ENCODE data around the gene RNF224. TPM values are rescaled to one million over a fixed set of nuclear protein-coding genes. Genes with fewer than 3 reads are reported as not detected.

RNF224 gene
- total RNA-seq, 2 experiments from 2014 or later, result not detected

DNA sequence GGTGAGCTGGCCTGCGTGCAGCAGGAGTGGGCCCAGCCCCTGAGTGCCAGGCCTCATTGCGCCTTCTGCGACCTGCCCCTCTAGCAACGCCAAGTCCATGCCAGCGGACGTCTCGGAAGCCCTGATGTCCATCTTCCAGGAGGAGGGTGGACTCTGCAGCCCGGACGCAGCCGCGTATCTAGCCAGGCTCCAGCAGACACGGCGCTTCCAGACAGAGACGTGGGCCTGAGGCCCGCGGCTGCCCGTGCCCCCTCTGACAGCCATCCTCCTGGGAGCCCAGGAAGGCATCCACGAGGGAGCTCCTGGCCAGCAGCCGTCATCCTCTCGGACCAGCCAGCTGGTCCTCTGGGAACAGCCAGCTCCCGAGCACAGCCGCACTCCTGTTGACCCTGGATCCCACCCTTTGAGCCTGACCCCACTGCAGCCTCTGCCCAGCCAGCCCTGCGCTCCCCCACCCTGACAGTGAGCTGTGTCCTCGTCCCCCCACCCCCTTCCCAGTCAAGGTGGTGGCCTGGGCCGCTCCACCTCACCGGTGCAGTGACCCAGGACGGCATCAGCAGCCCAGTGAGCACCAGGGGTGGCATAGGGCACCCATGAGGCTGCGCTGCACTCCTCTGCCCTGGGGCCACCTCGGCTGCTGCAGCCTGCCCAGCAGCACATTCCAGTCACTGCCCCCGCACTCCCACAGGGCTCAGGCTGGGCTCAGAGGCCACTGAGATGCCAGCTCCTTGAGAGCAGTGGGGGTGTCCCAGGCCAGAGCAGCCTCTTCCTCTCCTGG is 10.9 kb upstream of the RNF224 start:
- Mint-ChIP-seq H3K36me3 (peaks cover 4% of the 10 kb centered on the region), H3K9me3 (no peaks in the 10 kb centered on the region), H3K4me3 (no peak overlapping the region), H3K27ac (no peak overlapping the region), H3K4me1 (no peaks in the 10 kb centered on the region), H3K27me3 (no peaks in the 10 kb centered on the region)
- no peak for DNase-seq

DNA sequence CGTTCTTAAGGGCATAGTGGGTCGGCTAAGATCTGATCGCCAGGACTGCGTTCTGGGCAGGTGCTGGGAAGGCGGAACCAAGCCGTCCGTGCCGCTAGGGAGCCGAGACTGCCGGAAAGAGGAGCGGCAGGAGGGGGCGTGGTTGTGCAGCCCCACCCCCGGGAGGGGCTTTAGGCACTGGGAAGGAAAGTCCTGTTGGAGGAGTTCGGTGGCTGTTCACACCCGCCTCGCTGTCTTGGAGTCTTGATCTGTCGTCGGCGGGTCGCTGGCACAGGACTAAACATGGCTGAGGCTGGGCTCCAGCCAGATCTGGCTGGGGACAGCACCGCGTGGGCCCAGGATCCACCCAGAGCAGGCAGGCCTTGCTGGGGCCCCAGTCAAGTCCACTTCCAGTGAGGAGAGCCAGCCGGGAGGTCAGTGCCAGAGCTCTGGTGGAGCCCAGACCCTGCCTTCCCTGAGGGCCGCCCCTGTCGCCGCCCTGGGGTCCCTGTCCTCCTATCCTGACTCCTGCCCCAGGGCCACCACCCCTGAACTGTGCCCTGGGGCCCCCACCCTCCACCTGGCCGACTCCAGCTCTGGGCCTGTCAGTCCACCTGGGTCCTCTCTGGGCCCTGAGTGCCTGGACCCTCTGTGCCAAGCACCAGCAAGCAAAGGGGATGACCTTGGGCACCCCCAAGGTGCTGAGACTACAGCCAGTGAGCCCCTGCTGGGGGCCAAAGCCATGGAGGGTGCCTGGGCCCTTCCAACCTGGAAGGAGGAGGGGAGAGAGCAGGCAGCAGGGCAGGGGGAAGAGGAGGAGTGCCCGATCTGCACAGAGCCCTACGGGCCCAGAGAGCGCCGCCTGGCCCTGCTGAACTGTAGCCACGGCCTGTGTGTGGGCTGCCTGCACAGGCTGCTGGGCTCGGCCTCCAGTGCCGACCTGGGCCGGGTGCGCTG is 9.8 kb upstream of the RNF224 start:
- peaks cover 4% of the 10 kb centered on the region for H3K36me3 Mint-ChIP-seq
- no peaks in the 10 kb centered on the region for H3K9me3 Mint-ChIP-seq
- no peaks in the 10 kb centered on the region for H3K27me3 Mint-ChIP-seq
- DNase-seq, result no peak
- no peaks in the 10 kb centered on the region for H3K4me1 Mint-ChIP-seq
- H3K27ac Mint-ChIP-seq, result no peak overlapping the region
- no peak overlapping the region for H3K4me3 Mint-ChIP-seq

DNA sequence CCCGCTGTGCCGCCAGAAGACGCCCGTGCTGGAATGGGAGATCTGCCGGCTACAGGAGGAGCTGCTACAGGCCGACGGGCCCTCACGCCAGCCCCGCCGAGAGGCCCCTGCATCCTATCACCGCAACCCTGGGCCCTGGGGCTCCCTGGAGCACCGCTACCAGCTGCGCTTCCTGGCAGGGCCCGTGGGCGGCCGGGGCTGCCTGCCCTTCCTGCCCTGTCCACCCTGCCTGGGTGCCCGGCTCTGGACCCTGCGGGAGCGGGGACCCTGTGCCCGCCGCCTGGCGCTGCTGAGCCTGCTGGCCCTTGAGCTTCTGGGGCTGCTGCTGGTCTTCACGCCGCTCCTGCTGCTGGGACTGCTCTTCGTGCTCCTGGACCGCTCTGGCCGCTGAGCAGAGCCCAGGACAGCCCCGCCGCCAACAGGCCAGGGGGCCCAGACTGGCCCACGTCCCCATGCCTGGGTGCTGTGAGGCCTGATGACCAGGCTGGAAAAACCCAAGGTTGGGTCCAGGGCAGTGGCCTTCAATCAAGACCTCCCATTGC is 9.0 kb upstream of the RNF224 start:
- Mint-ChIP-seq H3K4me3 (no peak overlapping the region), H3K27ac (no peak overlapping the region), H3K27me3 (no peaks in the 10 kb centered on the region), H3K4me1 (peaks cover 3% of the 10 kb centered on the region), H3K9me3 (no peaks in the 10 kb centered on the region), H3K36me3 (no peaks in the 10 kb centered on the region)
- DNase-seq, result no peak

DNA sequence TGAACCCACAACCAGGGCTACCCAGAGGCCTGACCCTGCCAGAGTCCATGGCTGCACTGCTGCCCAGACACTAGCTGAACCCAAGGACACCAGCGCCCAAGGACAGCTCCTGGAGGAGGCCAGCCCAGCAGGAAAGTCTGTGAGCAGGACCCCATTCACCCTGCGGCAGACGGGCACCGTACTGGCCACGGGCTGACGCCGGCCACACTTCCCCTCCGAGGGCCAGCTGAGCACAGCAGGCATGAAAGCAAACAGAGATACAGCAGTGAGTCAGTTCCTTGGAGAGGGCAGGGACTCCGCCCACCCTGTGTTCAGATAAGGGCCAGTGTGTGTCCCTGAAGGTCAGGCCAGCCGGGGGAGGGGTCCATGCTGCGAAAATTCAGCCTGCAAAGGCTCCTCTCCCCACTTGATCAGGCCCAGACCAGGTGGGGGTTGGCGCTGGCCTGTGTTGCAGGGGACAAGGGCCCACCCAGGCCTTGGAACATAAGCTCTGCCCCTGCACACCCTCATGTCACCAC is 8.5 kb upstream of the RNF224 start:
- no peak for DNase-seq
- H3K4me1 Mint-ChIP-seq, result peaks cover 3% of the 10 kb centered on the region
- no peak overlapping the region for H3K27ac Mint-ChIP-seq
- no peak overlapping the region for H3K4me3 Mint-ChIP-seq
- no peaks in the 10 kb centered on the region for H3K9me3 Mint-ChIP-seq
- no peaks in the 10 kb centered on the region for H3K27me3 Mint-ChIP-seq
- no peaks in the 10 kb centered on the region for H3K36me3 Mint-ChIP-seq

- Mint-ChIP-seq H3K4me1 (peaks cover 3% of the 10 kb centered on the region), H3K36me3 (no peaks in the 10 kb centered on the region), H3K27me3 (no peaks in the 10 kb centered on the region), H3K27ac (no peak overlapping the region), H3K4me3 (no peak overlapping the region), H3K9me3 (no peaks in the 10 kb centered on the region)
- no peak for DNase-seq
Measured at GRCh38 chr9:137219757-137220316, 7.5 kb upstream of the RNF224 start.

DNA sequence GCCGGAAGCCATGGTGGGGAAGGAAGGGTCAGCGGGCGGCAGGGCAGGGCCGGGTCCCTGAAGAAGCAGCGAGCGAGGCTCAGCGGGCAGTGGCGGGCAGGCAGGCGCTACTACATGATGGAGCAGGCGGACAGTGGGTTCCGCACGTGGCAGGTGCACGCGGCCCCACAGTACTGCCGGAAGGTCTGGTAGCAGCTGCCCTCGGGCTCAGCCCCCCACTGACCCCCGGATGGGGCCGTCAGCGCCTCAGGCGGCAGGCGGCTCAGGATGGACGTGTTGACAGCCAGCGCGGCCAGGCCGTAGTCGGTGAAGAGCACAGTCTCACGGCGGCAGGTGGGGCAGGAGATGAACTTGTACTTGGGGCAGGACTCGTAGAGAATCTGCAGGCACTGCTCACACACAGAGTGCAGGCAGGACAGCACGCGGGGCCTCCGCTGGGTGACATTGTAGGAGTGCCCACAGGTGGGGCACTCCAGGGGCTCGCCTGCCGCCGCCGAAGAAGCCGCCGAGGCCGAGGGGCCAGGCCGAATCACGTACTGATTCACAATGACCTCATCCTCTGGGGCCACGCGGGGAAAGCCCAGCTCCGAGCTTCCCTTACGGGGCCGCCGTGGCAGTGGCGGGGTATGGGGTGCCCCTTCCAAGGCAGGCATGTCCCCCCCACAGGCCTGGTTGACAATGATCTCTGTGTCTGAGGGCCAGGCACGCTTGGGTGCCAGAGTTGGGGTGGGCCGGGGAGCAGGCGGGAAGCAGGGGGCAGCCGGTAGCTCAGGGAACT is 6.8 kb upstream of the RNF224 start:
- Mint-ChIP-seq H3K27ac (no peak overlapping the region), H3K9me3 (no peaks in the 10 kb centered on the region), H3K36me3 (no peaks in the 10 kb centered on the region), H3K27me3 (no peaks in the 10 kb centered on the region), H3K4me1 (peaks cover 4% of the 10 kb centered on the region), H3K4me3 (peak overlapping the region; percentile 37)
- no peak for DNase-seq

DNA sequence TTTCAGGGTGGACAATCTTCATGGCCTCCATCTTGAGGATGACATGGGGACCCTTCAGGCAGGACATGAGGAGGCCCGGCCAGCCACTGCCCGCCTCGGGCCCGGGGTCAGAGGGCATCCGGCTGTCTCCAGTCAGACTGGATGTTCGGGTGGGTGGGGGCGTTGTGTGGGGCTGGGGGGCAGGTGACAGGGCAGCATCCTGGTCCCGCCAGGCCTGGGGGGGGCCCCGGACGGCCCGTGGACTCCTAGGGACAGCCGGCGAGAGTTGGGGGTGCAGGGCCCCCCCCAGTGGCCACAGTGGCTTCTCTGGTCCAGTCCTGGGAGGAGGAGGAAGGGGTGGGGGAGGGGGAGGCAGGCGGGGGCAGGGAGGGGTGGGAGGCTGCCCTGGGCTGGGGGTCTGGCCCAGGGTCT is 6.2 kb upstream of the RNF224 start:
- Mint-ChIP-seq H3K36me3 (no peaks in the 10 kb centered on the region), H3K27me3 (no peaks in the 10 kb centered on the region), H3K4me3 (peak overlapping the region; percentile 37), H3K27ac (no peak overlapping the region), H3K9me3 (no peaks in the 10 kb centered on the region), H3K4me1 (peaks cover 4% of the 10 kb centered on the region)
- DNase-seq, result no peak

GRCh38 chr9:137221506-137222111 is 5.7 kb upstream of the RNF224 start:
- no peaks in the 10 kb centered on the region for H3K9me3 Mint-ChIP-seq
- no peaks in the 10 kb centered on the region for H3K36me3 Mint-ChIP-seq
- no peak overlapping the region for H3K4me3 Mint-ChIP-seq
- H3K4me1 Mint-ChIP-seq, result peaks cover 4% of the 10 kb centered on the region
- H3K27me3 Mint-ChIP-seq, result peaks cover 3% of the 10 kb centered on the region
- DNase-seq, result no peak
- H3K27ac Mint-ChIP-seq, result no peak overlapping the region

GRCh38 chr9:137222190-137223077 is 4.9 kb upstream of the RNF224 start, which contains the start of gene RNF208:
Gene RNF208, minus strand, starts transcription at chr9:137222240. Its CDS starts 1,028 bp downstream, at chr9:137221212.
- peaks cover 4% of the 10 kb centered on the region for H3K27me3 Mint-ChIP-seq
- peak; percentile 45 for DNase-seq
- H3K36me3 Mint-ChIP-seq, result no peaks in the 10 kb centered on the region
- peak within 1 kb of the TSS; percentile 85 for H3K4me3 Mint-ChIP-seq
- H3K27ac Mint-ChIP-seq, result peak within 1 kb of the TSS; percentile 38
- no peaks in the 10 kb centered on the region for H3K9me3 Mint-ChIP-seq
- H3K4me1 Mint-ChIP-seq, result peaks cover 4% of the 10 kb centered on the region

DNA sequence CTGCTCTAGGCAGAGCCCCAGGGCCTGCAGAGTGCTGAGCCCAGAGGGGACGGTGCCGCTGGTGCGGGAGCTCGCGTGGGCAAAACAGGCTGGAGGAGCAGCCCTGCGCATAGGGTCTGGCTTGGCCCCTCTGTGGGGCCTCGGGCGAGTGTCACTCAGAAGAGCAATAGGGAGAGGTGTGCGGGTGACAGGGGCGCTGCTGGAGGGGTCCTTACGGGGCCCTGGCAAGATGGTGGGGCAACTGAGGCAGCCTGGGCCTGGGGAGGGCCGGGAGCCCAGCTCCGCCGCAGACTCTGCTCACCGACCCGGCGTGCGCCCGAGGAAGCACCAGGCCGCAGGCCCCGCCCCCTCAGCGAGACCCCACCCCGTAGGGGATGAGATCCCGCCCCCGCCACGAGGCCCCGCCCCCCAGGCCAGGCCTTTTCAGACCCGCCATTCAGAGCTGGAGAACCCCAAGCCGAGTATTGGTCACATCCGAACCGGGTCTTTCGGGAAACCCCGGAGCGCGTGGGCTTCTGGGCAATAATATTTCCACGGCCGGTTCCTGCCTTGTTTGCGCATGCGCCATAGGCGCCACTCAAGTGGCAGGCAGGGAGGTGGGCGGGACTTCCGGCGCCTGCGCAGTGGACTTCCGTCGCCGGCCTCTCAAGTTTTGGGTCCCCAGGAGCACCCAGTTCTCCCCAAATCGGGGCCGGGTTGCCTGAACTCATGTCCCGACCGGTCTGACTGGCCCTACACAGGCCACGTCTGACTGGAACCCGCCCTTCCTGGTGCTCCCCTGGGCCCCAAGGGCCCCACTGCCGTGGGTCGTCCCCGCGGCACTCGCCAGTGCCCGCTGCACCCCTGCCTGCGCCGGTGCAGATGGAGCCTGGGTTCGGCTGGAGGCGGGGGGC is 4.0 kb upstream of the RNF224 start:
- Mint-ChIP-seq H3K4me1 (peaks cover 6% of the 10 kb centered on the region), H3K36me3 (no peaks in the 10 kb centered on the region), H3K4me3 (peak overlapping the region; percentile 85), H3K9me3 (no peaks in the 10 kb centered on the region), H3K27ac (peak overlapping the region; percentile 38), H3K27me3 (peaks cover 8% of the 10 kb centered on the region)
- DNase-seq, result peak; percentile 98

DNA sequence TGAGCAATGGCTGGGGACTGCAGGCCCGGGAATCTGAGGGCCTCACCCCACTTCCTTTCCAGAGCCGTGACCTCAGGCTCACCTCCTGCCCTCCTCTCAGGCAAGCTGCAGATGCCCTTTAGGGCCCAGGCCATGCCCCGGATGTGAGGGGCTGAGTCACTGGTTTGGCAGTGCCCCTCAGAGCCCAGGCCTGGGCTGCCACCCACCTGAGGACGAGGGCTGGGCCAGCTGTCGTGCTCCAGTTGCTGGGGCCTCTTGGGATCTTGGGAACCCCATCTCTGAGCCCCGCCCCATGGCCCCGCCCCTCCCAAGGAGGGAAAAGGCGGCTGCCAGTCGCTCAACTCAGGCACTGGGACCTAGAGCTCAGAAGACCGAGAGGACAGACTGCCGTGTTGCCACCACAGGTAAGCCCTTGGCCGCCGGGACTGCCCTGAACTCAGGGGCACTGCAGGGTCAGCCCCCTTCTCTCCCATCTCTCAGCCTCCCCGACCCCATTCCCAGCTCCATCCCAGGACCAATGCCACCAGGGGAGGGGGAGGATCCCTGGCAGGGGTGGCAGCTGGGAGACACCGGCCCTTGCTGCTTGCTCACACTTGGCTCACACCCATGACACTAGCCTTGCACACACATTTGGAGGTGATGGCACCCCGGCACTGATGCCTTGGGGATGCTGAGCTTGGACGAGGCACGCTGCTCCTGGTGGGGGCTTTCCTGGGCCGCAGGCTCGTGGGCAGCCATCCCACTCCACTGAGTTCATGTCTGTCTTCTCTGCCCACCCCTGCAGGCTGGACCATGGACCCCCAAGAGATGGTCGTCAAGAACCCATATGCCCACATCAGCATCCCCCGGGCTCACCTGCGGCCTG is 2.2 kb upstream of the RNF224 start, which contains the start of gene CYSRT1:
Gene CYSRT1, plus strand, starts transcription at position 345 of the 865 bp plus-strand sequence. Its CDS starts 448 bp downstream, at position 793.
- H3K36me3 Mint-ChIP-seq, result no peaks in the 10 kb centered on the region
- H3K4me3 Mint-ChIP-seq, result peak within 1 kb of the TSS; percentile 75
- H3K9me3 Mint-ChIP-seq, result no peaks in the 10 kb centered on the region
- peak within 1 kb of the TSS; percentile 38 for H3K27ac Mint-ChIP-seq
- DNase-seq, result peak; percentile 33
- H3K4me1 Mint-ChIP-seq, result peaks cover 6% of the 10 kb centered on the region
- H3K27me3 Mint-ChIP-seq, result peaks cover 12% of the 10 kb centered on the region
